HEK293T (cell line): ENCODE results near the gene GIPC1.

Experiments used
- CTCF ChIA-PET: fragments of 350-600 bp; formaldehyde crosslinking; extraction: SDS; loops from one replicate; lab custom pipeline; 2021; ENCODE audit warnings: antibody characterized with exemption, inconsistent platforms; lab: Yijun Ruan, JAX
- POLR2A ChIA-PET: fragments of 350-600 bp; formaldehyde crosslinking; extraction: SDS; loops from one replicate; lab custom pipeline; 2020; ENCODE audit warnings: antibody characterized with exemption, inconsistent platforms; lab: Yijun Ruan, JAX
- DNase-seq: peaks from one replicate; pipeline ENCODE4 v3.0.0; 2012; ENCODE audit warnings: mixed read lengths; ENCODE audit errors: extremely low spot score
- ARNT ChIP-seq: fragments of 450-650 bp; IDR thresholded peaks from 2 replicates; pipeline ENCODE4 v1.6.1; 2017; ENCODE audit warnings: mild to moderate bottlenecking
- BHLHE40 ChIP-seq: fragments of 450-650 bp; IDR thresholded peaks from 2 replicates; pipeline ENCODE4 v1.6.1; 2016; ENCODE audit warnings: mild to moderate bottlenecking, moderate library complexity, borderline replicate concordance
- CTBP1 ChIP-seq: fragments of 450-650 bp; IDR thresholded peaks from 2 replicates; pipeline ENCODE4 v1.6.1; 2016; ENCODE audit warnings: borderline replicate concordance
- ELF4 ChIP-seq: fragments of 450-650 bp; IDR thresholded peaks from 2 replicates; pipeline ENCODE4 v1.6.1; 2017; ENCODE audit warnings: antibody characterized with exemption
- FOXA1 ChIP-seq: fragments of 450-650 bp; IDR thresholded peaks from 2 replicates; pipeline ENCODE4 v1.6.1; 2016; ENCODE audit warnings: mild to moderate bottlenecking
- FOXK2 ChIP-seq: fragments of 450-650 bp; IDR thresholded peaks from 2 replicates; pipeline ENCODE4 v1.6.1; 2016; ENCODE audit warnings: mild to moderate bottlenecking
- FOXM1 ChIP-seq: fragments of 450-650 bp; IDR thresholded peaks from 2 replicates; pipeline ENCODE4 v1.6.1; 2017; ENCODE audit warnings: mild to moderate bottlenecking, borderline replicate concordance
- HDGF ChIP-seq: fragments of 450-650 bp; IDR thresholded peaks from 2 replicates; pipeline ENCODE4 v1.6.1; 2017; ENCODE audit warnings: antibody characterized with exemption, borderline replicate concordance
- L3MBTL2 ChIP-seq: fragments of 450-650 bp; conservative IDR thresholded peaks from 2 replicates; pipeline ENCODE4 v1.6.1; 2016; ENCODE audit warnings: mild to moderate bottlenecking
- LEF1 ChIP-seq: fragments of 450-650 bp; IDR thresholded peaks from 2 replicates; pipeline ENCODE4 v1.6.1; 2017; ENCODE audit warnings: mild to moderate bottlenecking, borderline replicate concordance
- NFRKB ChIP-seq: fragments of 450-650 bp; IDR thresholded peaks from 2 replicates; pipeline ENCODE4 v1.6.1; 2016; ENCODE audit warnings: mild to moderate bottlenecking, moderate library complexity
- PKNOX1 ChIP-seq: fragments of 450-650 bp; IDR thresholded peaks from 2 replicates; pipeline ENCODE4 v1.6.1; 2016
- SP1 ChIP-seq: fragments of 450-650 bp; IDR thresholded peaks from 2 replicates; pipeline ENCODE4 v1.6.1; 2017
- SUZ12 ChIP-seq: fragments of 450-650 bp; IDR thresholded peaks from 2 replicates; pipeline ENCODE4 v1.6.1; 2016; ENCODE audit warnings: mild to moderate bottlenecking
- TARDBP ChIP-seq: fragments of 450-650 bp; IDR thresholded peaks from 2 replicates; pipeline ENCODE4 v1.6.1; 2016
- ZNF384 ChIP-seq: fragments of 450-650 bp; IDR thresholded peaks from 2 replicates; pipeline ENCODE4 v1.6.1; 2016

The GIPC1 gene

GRCh38 chr19:14443632-14444216, 52.2 kb downstream of the GIPC1 start:
- CTCF ChIA-PET = no interaction called here
- POLR2A ChIA-PET = no interaction called here
- TF ChIP-seq ARNT (no peak), LEF1 (no peak), HDGF (no peak), SUZ12 (no peak), FOXK2 (no peak), ZNF384 (no peak), TARDBP (no peak), NFRKB (no peak), PKNOX1 (no peak), L3MBTL2 (no peak), BHLHE40 (no peak), CTBP1 (no peak), SP1 (no peak), FOXA1 (no peak), ELF4 (no peak), FOXM1 (no peak)
- no peak for DNase-seq

- POLR2A ChIA-PET = no interaction called here
- DNase-seq = no peak
- CTCF ChIA-PET = no interaction called here
- TF ChIP-seq ELF4 = no peak
- TF ChIP-seq PKNOX1 = no peak
- no peak for TF ChIP-seq FOXA1
- no peak for TF ChIP-seq FOXK2
- TF ChIP-seq HDGF = no peak
- TF ChIP-seq CTBP1 = no peak
- no peak for TF ChIP-seq ZNF384
- TF ChIP-seq SP1 = no peak
These were observed 52.9 kb downstream of the GIPC1 start for GRCh38 chr19:14442891-14443631.

- POLR2A ChIA-PET = no interaction called here
- TF ChIP-seq FOXK2 (no peak), BHLHE40 (no peak), NFRKB (no peak), LEF1 (no peak), ELF4 (no peak), PKNOX1 (no peak), FOXM1 (no peak), CTBP1 (no peak), TARDBP (no peak), L3MBTL2 (no peak), ZNF384 (no peak), ARNT (no peak), SUZ12 (no peak), SP1 (no peak), FOXA1 (no peak), HDGF (no peak)
- CTCF ChIA-PET = no interaction called here
- no peak for DNase-seq
These were observed 54.6 kb downstream of the GIPC1 start for GRCh38 chr19:14441041-14441938.

GRCh38 chr19:14440049-14440448, 55.9 kb downstream of the GIPC1 start:
- no peak for DNase-seq
- ChIA-PET CTCF (no interaction called here), POLR2A (no interaction called here)
- TF ChIP-seq CTBP1 = no peak
- TF ChIP-seq SP1 = no peak
- no peak for TF ChIP-seq ZNF384

GRCh38 chr19:14439014-14439413, 56.9 kb downstream of the GIPC1 start:
- POLR2A ChIA-PET = no interaction called here
- TF ChIP-seq SP1 = no peak
- no peak for TF ChIP-seq ARNT
- TF ChIP-seq FOXM1 = no peak
- no peak for TF ChIP-seq SUZ12
- no peak for TF ChIP-seq PKNOX1
- DNase-seq = no peak
- CTCF ChIA-PET = interaction anchor here (0.7 kb wide), 1 partner anchor 64 kb away, joined by 6 read pairs; no protein-coding TSS in a partner anchor
